NCI-H748 (cell line): ENCODE results near the gene CTSO.

Source experiments
- DNase-seq: peaks from one replicate; lab custom pipeline; 2025; ENCODE audit not compliant: unreplicated experiment; lab: John Stamatoyannopoulos, UW

CTSO gene

DNA sequence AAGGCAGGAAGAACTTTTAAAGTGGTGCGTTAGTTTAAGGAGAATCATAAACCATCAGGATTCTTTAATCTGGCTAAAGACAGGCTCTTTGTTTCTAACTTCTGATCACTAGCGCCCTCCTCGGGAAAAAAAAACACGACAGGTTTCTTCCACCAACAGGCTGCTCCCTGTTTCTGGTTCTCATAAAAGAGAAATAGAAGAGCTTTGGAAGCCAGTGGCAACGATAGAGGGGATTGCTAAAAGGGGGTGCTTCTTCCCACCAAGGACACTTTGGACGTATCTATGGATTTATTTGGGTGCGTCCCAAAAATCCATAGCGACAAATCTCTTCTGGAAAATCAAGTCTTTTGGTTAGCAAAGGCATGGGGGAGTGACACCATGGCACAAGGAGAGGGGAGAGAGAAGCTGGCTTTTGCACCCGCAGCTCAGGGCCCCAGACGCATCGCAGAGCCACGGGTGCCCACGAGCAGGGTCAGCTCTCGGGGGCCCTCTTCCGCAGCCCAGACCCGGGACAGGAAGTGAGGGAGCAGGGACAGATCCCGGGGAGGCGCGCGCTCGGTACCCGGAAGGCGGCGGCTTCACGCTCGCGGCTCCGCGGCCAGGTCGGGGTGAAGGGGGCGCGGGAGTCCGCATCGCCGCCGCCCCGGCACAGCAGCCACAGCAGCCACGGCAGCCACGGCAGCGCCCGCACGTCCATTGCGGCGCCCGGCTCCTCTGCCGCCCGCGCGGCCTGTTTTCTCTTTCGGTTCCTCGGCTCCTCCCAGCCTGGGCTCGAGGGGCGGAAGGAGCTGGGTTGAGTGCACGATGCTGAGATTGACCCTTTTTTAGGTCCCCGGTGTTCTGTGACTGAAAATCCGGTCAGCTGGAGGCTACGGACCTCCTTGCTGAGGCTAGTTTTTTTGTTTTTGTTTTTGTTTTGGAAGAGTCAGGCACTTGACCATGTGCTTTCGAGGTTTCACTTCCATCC lies at the start of gene CTSO:
TSS of gene CTSO (minus strand) at position 716 of the 967 bp plus-strand sequence. CDS start at position 697, 19 bp downstream.
- peak; percentile 76 for DNase-seq

DNA sequence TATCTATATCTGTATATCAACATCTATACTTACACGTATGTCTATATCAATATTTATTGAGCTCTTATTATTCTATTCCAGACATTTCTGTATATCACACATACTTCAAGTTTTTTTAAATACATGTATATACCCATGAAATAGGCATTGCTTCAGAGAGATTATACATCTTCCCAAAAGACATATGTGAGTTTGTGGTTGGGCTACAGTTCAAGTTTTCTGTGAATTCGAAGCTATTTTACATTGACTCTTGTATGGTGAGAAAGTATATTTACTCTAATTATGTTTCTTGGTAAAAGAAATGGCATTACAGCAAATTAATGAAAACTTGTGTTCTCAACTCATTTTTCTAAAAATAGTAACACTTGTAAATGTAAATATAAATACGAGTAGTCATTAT lies 46.8 kb upstream of the CTSO start:
- DNase-seq = no peak

- DNase-seq = no peak
Measured at GRCh38 chr4:155999725-156000124, 46.1 kb upstream of the CTSO start.

GRCh38 chr4:155995069-155995468 lies 41.4 kb upstream of the CTSO start:
- no peak for DNase-seq

DNA sequence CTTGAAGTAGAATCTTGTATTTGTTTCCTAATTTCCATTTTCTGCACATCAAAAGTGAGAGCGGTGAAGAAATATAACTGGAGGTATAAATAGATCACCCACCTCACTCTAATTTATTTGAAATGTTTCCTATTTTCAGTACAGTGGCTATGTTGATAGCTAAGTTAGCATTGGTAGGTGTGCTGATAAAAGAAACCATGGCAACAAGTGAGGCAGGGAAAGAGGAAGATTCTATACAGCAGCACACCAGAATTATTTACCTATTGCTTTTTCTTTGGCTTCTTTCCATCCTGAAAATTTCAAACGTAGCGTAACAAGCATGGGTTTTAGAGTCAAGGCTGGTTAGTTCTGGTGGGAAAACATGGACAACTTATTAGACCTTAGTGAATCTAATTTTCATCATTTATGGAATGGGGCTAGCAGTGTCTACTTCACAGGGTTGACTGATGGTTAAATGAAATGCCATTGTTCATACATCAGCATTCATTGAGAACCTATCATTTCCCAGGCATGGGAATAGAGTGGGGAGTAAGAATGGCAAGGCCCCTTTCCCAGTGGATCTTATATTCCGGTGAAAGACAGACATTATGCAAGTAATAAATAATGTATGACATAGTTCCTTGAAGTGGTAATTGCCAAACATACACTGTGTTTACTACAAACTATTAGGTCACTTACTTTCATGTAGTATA lies 30.6 kb upstream of the CTSO start:
- DNase-seq = peak; percentile 40

GRCh38 chr4:155982736-155983385 lies 29.2 kb upstream of the CTSO start:
- DNase-seq = no peak

DNA sequence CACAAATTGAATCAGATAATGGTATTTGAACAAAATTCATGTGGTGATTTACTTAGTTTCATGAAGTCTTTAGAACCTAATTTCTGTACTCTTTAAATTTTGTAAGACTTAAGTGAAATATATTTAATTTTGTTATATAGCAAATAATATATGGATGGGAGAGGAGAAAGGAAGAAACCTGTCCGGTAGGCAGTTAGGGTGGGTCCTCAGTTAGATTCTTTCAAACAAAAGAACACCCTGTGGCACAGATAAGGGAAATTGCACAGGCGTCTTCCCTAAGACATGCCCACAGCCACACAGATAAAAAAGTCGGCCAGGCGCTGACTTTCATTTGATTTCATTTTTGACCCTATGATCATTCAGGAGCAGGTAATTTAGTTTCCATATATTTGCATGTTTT lies 25.1 kb upstream of the CTSO start:
- no peak for DNase-seq

- no peak for DNase-seq
Measured at GRCh38 chr4:155975511-155975910, 21.8 kb upstream of the CTSO start.

DNA sequence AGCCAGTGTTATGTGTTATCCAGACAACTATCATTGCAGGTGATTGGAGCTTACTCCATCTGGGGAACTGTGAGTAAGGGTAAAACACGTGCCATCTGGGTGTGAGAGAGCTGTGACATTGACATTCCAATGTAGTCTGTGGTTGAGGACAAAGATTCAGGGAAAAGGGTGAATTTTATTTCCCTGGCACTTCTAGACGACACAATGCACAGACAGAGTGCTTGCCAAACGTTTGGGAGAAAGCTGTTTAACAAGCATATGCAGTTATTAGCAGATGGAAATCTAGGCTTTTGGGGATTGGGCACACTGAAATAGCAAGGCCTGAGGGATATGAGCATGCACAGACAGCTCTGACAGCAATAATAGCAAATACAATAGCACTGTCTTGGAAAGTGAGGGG lies 21.3 kb upstream of the CTSO start:
- no peak for DNase-seq

DNA sequence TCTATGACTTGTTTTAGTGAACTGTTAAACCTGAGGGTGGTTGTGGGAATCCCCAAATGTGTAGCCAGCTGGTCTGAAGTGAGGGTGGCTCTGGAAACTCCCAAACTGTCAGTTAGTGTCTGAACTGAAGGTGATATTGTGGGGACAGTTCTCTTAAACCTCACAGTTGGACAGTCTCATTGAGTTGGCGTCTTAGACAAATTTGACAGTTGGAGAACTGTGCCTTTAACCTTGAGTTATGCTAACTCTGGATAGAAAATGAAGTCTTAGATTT lies 20.7 kb upstream of the CTSO start:
- no peak for DNase-seq

GRCh38 chr4:155973639-155974475 lies 20.2 kb upstream of the CTSO start:
- no peak for DNase-seq

DNA sequence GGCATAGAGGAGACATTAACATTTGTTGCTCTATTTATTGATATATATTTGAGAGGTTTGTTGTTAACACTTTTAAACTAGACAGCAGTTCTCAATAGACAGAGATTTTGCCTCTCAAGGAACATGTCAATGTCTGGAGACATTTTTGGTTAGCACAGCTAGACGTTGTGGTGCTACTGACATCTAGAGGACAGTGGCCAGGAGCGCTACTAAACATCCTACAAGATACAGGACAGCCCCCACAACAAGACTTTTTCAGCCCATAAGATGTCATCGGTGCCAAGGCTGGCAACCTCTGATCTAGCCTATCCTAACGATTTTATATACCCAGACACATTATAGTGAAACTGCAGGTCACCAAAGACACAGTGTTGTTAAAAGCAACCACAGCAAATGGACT lies 18.4 kb upstream of the CTSO start:
- no peak for DNase-seq

DNA sequence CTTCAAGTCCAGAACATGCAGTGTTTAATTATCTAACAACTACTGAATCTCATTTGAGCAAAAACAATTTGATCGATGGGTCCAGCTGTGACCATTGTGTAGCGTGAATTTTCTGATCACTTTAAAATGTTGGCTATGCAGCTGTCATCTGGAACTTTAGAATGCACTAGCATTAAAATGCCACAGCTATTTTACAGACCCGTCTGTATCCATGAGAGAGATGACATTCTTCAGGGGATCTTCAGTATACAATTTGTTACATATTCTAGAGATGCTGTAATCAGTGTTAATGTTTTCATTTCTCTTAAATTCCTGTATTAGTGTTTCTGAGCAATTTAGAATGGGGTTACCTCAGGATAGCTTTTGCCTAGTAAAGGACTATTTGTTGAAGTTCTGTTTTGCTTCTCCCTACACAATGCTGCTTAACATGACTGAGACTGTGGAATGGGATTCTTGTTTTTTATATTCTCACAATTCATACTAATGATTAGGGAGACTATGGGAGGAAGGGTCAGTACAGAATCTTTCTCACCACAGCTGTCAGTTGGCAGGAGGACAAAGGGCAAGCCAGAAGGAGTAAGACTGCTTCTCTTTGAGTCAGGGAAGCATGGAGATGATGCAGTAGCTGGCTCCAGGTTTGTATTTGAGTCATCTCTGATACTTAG lies 13.2 kb upstream of the CTSO start:
- no peak for DNase-seq

DNA sequence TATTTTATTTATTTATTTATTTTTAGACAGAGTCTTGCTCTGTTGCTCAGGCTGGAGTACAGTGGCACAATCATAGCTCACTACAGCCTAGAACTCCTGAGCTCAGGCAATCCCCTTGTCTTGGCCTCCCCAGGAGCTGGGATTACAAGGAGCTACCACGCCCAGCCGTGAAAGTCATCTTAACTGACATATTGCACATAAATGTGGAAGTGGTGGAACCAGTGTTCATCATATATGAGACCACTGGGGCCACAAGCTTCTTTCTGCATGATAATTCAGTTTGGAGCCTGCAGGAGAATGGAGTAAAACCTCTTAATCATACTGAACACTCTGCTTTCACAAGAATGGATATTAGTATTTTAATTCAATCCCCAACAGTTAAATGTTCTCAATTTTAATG lies 12.5 kb upstream of the CTSO start:
- no peak for DNase-seq

DNA sequence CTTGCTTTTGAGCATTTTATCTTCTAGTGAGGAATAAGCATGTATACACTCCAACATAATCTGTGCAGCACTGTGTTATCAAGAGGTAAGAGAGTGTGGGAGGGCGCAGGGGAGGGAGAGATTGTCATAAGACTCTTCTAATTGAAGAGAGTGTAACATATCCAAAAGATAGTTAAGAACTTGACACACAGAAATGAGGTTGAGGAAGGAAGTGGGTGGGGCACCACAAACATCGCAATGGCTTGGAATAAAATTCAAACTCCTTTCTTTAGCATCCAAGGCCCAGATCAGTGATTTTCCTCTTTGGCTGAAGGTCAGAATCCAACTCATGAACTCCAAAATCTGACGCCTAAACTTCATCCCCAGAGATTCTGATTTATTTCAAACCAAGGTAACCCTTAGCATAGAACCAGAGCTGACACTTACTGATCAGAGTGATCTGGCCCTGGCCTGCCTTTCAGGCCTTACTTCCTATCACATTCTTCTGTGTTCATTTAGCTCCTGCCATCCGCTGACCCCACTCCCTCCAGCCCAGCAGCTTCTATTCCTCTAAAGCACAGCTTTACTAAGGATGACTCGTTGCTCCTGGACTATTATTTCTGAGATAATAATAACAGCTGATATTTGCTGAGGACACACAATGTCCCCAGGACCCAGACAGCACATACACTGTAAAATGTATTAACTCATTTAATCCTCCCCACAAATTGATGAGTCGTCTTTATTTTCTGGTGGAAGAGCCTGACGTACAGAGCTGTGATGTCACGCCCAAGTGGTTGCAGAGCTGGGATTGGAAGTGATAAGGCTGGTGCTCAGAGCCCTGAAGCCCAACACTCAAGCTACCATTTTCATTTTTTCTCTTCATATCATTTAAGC lies 10.6 kb upstream of the CTSO start:
- DNase-seq = no peak

- DNase-seq = no peak
Measured at GRCh38 chr4:155962767-155963166, 9.1 kb upstream of the CTSO start.

GRCh38 chr4:155961575-155961974 lies 7.9 kb upstream of the CTSO start:
- no peak for DNase-seq

- DNase-seq = peak; percentile 79
Measured at GRCh38 chr4:155960522-155960921, 6.9 kb upstream of the CTSO start.

- DNase-seq = no peak
Measured at GRCh38 chr4:155959417-155959816, 5.8 kb upstream of the CTSO start.

DNA sequence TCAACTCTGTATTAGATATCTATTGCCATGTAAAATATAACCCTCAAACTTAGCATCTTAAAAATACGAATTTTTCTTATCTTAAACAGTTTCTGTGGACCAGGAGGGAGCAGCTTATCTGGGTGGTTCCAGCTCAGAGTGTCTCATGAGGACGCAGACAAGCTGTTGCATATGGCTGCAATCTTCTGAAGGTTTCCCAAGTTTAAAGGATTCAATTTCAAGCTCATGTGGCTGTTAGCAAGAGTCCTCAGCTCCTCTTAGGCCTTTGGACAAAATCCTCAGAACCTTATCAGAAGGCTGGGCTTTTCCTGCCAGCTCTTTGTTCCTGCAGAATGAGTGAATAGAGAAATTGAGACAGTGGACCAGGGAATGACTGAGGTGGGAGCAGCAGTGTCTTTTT lies 2.8 kb upstream of the CTSO start:
- DNase-seq = no peak
